Measurements from ENCODE around the gene OR52E6.

Gene OR52E6

GRCh38 chr11:5791165-5791564, 50.5 kb downstream of the OR52E6 start, which contains the start of gene OR52N1:
OR52N1 (minus strand) TSS chr11:5791265; CDS start chr11:5788816, 2,449 bp downstream.
- DNase-seq: no peak
